IMR-90 (cell line): ENCODE data around the gene AZU1. TPM values are rescaled to one million over a fixed set of nuclear protein-coding genes. Genes with fewer than 3 reads are reported as not detected.

Experiments
- ATAC-seq: fragments of 200-7000 bp; cut with Tn5 transposase; 2 replicates; pipeline ENCODE4 v1.9.1; 2020; ENCODE audit warnings: low read depth, mild to moderate bottlenecking, moderate library complexity
- BruUV-seq: library from RNA; stranded (reverse); fragments of 400-500 nt; replicated peaks from 2 replicates; lab custom pipeline; 2021; lab: Mats Ljungman, UMichigan
- CTCF ChIA-PET: fragments of 300-600 bp; formaldehyde crosslinking; extraction: SDS; loops from one replicate; lab custom pipeline; 2021; ENCODE audit warnings: antibody characterized with exemption; lab: Yijun Ruan, JAX
- POLR2A ChIA-PET: fragments of 300-600 bp; sonication (Branson Sonifier 250); formaldehyde crosslinking; loops from one replicate; lab custom pipeline; 2022; ENCODE audit warnings: antibody characterized with exemption; ENCODE audit not compliant: unreplicated experiment; lab: Charles Lee
- DNase-seq: peaks from one replicate; pipeline ENCODE4 v3.0.0; 2013
- H2AFZ ChIP-seq: replicated peaks from 2 replicates; pipeline ENCODE3; 2013; ENCODE audit warnings: low read length, mild to moderate bottlenecking; ENCODE audit not compliant: poor library complexity
- H2AK5ac ChIP-seq: 2 replicates; pipeline ENCODE4 v1.6.1; 2013; ENCODE audit warnings: low read depth, low read length, inconsistent platforms
- H2AK9ac ChIP-seq: replicated peaks from 2 replicates; pipeline ENCODE3; 2013; ENCODE audit warnings: mild to moderate bottlenecking, low read depth, low read length, moderate library complexity; ENCODE audit not compliant: poor library complexity
- H2BK120ac ChIP-seq: 2 replicates; pipeline ENCODE4 v1.6.1; 2013; ENCODE audit warnings: low read depth, low read length, inconsistent platforms
- H2BK15ac ChIP-seq: 3 replicates; pipeline ENCODE4 v1.6.1; 2013; ENCODE audit warnings: low read depth, low read length, inconsistent platforms
- H2BK20ac ChIP-seq: 2 replicates; pipeline ENCODE4 v1.6.1; 2013; ENCODE audit warnings: low read depth, mild to moderate bottlenecking, inconsistent platforms, low read length, moderate library complexity
- H2BK5ac ChIP-seq: 2 replicates; pipeline ENCODE4 v1.6.1; 2013; ENCODE audit warnings: mild to moderate bottlenecking, low read depth, low read length, inconsistent platforms; ENCODE audit not compliant: poor library complexity, severe bottlenecking
- H3K14ac ChIP-seq: replicated peaks from 2 replicates; pipeline ENCODE4 v1.6.1; 2013; ENCODE audit warnings: low read depth, low read length, inconsistent platforms
- H3K18ac ChIP-seq: 2 replicates; pipeline ENCODE4 v1.6.1; 2013; ENCODE audit warnings: low read depth, low read length, control low read depth
- H3K23ac ChIP-seq: 2 replicates; pipeline ENCODE4 v1.6.1; 2013; ENCODE audit warnings: low read depth, low read length, inconsistent platforms
- H3K27ac ChIP-seq: 2 replicates; pipeline ENCODE4 v1.5.1; 2013; ENCODE audit warnings: mild to moderate bottlenecking, control low read depth, low read length; ENCODE audit not compliant: insufficient read depth
- H3K27me3 ChIP-seq: 2 replicates; pipeline ENCODE4 v1.6.1; 2013; ENCODE audit warnings: low read length; ENCODE audit not compliant: control insufficient read depth, insufficient read depth
- H3K36me3 ChIP-seq: 2 replicates; pipeline ENCODE4 v1.6.1; 2013; ENCODE audit warnings: low read length, mixed read lengths; ENCODE audit not compliant: control insufficient read depth, insufficient read depth
- H3K4ac ChIP-seq: 2 replicates; pipeline ENCODE4 v1.6.1; 2013; ENCODE audit warnings: low read depth, low read length, inconsistent platforms
- H3K4me1 ChIP-seq: 2 replicates; pipeline ENCODE4 v1.6.1; 2013; ENCODE audit warnings: low read length, mixed read lengths; ENCODE audit not compliant: control insufficient read depth, insufficient read depth
- H3K4me2 ChIP-seq: 2 replicates; pipeline ENCODE4 v1.6.1; 2013; ENCODE audit warnings: low read depth, mild to moderate bottlenecking, control low read depth, low read length, moderate library complexity
- H3K4me3 ChIP-seq: 2 replicates; pipeline ENCODE4 v1.5.1; 2013; ENCODE audit warnings: low read depth, mild to moderate bottlenecking, control low read depth, low read length, moderate library complexity; ENCODE audit not compliant: insufficient read depth
- H3K56ac ChIP-seq: 2 replicates; pipeline ENCODE4 v1.6.1; 2013; ENCODE audit warnings: low read length, inconsistent platforms; ENCODE audit not compliant: insufficient read depth; ENCODE audit errors: extremely low read depth
- H3K79me1 ChIP-seq, 2 experiments: 2 replicates each; pipeline ENCODE4 v1.6.1; 2013; ENCODE audit warnings: low read length in 2 of 2, inconsistent platforms in 1 of 2, low read depth in 1 of 2
- H3K9ac ChIP-seq: 2 replicates; pipeline ENCODE4 v1.6.1; 2013; ENCODE audit warnings: low read depth, low read length, control low read depth
- H3K9me1 ChIP-seq: 2 replicates; pipeline ENCODE4 v1.6.1; 2013; ENCODE audit warnings: low read length, inconsistent platforms; ENCODE audit not compliant: insufficient read depth
- H3K9me3 ChIP-seq: 2 replicates; pipeline ENCODE4 v1.6.1; 2013; ENCODE audit warnings: low read length; ENCODE audit not compliant: control insufficient read depth, insufficient read depth
- H4K20me1 ChIP-seq: 2 replicates; pipeline ENCODE4 v1.6.1; 2013; ENCODE audit warnings: low read length, inconsistent platforms; ENCODE audit not compliant: insufficient read depth
- H4K5ac ChIP-seq: 2 replicates; pipeline ENCODE4 v1.6.1; 2013; ENCODE audit warnings: mild to moderate bottlenecking, low read depth, low read length, control low read depth
- H4K8ac ChIP-seq, 2 experiments: 2 replicates each; pipeline ENCODE4 v1.6.1; 2013; ENCODE audit warnings: low read depth in 2 of 2, low read length in 2 of 2, control low read depth in 1 of 2, inconsistent platforms in 1 of 2
- H4K91ac ChIP-seq: 2 replicates; pipeline ENCODE4 v1.6.1; 2013; ENCODE audit warnings: low read depth, low read length, inconsistent platforms; ENCODE audit not compliant: insufficient read depth
- BHLHE40 ChIP-seq: fragments of 150-350 bp; IDR thresholded peaks from 2 replicates; pipeline ENCODE4 v1.6.1; 2016; ENCODE audit warnings: mild to moderate bottlenecking, low read depth, low read length
- CEBPB ChIP-seq: IDR thresholded peaks from 2 replicates; pipeline ENCODE4 v1.6.1; 2012; ENCODE audit warnings: low read depth, low read length, improper control_type of control experiment
- CHD1 ChIP-seq: IDR thresholded peaks from 2 replicates; pipeline ENCODE4 v1.6.1; 2012; ENCODE audit warnings: low read depth, low read length, improper control_type of control experiment
- MXI1 ChIP-seq: IDR thresholded peaks from 2 replicates; pipeline ENCODE4 v1.6.1; 2012; ENCODE audit warnings: low read depth, mild to moderate bottlenecking, low read length, moderate library complexity, borderline replicate concordance
- POLR2A ChIP-seq: IDR thresholded peaks from 2 replicates; pipeline ENCODE4 v1.6.1; 2012; ENCODE audit warnings: mild to moderate bottlenecking, low read depth, low read length
- WGBS, 2 experiments: methylation state at CpG; one replicate each; pipeline versions ENCODE4 v1.1.5 to v1.1.7; 2013; ENCODE audit warnings: missing lambda C conversion rate in 2 of 2; ENCODE audit not compliant: insufficient read length in 1 of 2; ENCODE audit errors: extremely low coverage in 2 of 2; 5-methylcytosine and 5-hydroxymethylcytosine counted together
- dilution Hi-C: fragments of 300-500 bp; cut with HindIII; formaldehyde crosslinking; loops from one replicate; pipeline ENCODE4 v1.14.3; 2018; ENCODE audit warnings: low sequenced_read_pairs; ENCODE audit not compliant: unreplicated experiment
- in situ Hi-C: fragments of 300-500 bp; cut with MboI; formaldehyde crosslinking; loops from 3 replicates; pipeline ENCODE4 v1.14.3; 2019; ENCODE audit warnings: low sequenced_read_pairs, inconsistent platforms, mixed read lengths
- intact Hi-C: fragments of 100-400 bp; cut with micrococcal nuclease; formaldehyde crosslinking; loops from 2 replicates; pipeline ENCODE4 v1.10.0; 2022
- polyA plus RNA-seq, 3 experiments: library from polyadenylated mRNA; depleted of rRNA; stranded (reverse); fragments of >200 nt; gene quantifications; 2 replicates each; pipeline ENCODE4 v1.2.3, GENCODE V29; 2012; ENCODE audit warnings: low replicate concordance in 1 of 3
- total RNA-seq: library from RNA; depleted of rRNA; stranded (reverse); fragments of >200 nt; gene quantifications from 2 replicates; pipeline ENCODE4 v1.2.3, GENCODE V29; 2012
- TF ChIP-seq, protein P1 (sequence below): fragments of 150-350 bp; IDR thresholded peaks from 2 replicates; pipeline ENCODE4 v1.6.1; 2017; ENCODE audit warnings: mild to moderate bottlenecking, antibody characterized with exemption, low read length, low read depth

The AZU1 gene
- total and polyA plus RNA-seq, 2 of the 4 experiments (the other 2 are of a cell fraction) = 0.12 TPM; not detected in 1

DNA sequence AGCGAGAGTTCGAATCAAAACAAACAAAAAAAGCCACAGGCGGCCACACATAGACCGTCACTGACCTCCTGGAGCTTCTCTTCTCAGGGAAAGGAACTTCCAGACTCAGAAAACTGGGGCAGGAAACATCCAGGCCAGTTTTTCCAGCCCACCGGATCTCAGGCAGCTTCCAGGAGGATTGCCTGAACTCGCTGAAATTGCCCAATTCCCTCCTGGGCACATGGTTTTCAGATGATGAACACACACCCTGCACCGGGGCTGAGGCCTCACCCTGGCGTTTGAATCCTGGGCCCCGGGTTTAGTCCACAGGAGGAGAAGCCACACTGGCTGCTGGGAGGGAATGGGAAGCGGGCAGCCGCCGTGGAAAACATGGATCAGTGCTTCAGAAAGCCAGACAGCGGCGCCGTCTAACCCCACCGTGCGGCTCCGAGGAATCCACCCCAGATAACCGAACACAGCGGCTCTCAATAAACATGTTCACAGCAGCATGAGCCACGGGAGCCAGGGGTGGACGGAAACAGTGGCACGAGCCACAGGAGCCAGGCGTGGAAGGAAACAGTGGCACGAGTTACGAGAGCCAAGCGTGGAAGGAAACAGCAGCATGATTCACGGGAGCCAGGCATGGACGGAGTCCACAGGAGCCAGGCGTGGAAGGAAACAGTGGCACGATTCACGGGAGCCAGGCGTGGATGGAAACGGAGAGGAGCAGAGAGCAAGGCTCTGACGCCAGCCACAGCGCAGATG, 48.6 kb upstream of the AZU1 start:
- peak overlapping the region; percentile 95; the same call in 2 of the 3 replicates for H2BK15ac ChIP-seq
- peak overlapping the region; percentile 92 for H4K91ac ChIP-seq
- intact Hi-C loops (loop anchor here (5.0 kb wide), 1 partner anchor 203 kb away; the partner anchor contains the start of gene WDR18), in situ Hi-C loops (loop anchor here (5.0 kb wide), 1 partner anchor 143 kb away; no protein-coding TSS in a partner anchor), dilution Hi-C loops (no loop called here)
- no peaks in the 10 kb centered on the region for H3K27me3 ChIP-seq
- H3K4me3 ChIP-seq = no peak overlapping the region
- H3K14ac ChIP-seq = peak overlapping the region; percentile 82
- peaks cover 3% of the 10 kb centered on the region; the same call in 1 of the 2 replicates for H4K20me1 ChIP-seq
- H3K9me3 ChIP-seq = no peaks in the 10 kb centered on the region
- ChIA-PET CTCF (no interaction called here), POLR2A (no interaction called here)
- peak overlapping the region; percentile 100 for H2AK5ac ChIP-seq
- H3K4me1 ChIP-seq = peaks cover 19% of the 10 kb centered on the region
- no TSS peak for BruUV-seq
- H3K79me1 ChIP-seq = peaks cover 2 to 31% of the 10 kb centered on the region in 2 experiments; a peak in 2 of 4 replicates
- H3K4me2 ChIP-seq = no peak overlapping the region
- DNase-seq = peak; percentile 94
- TF ChIP-seq, protein P1, sequence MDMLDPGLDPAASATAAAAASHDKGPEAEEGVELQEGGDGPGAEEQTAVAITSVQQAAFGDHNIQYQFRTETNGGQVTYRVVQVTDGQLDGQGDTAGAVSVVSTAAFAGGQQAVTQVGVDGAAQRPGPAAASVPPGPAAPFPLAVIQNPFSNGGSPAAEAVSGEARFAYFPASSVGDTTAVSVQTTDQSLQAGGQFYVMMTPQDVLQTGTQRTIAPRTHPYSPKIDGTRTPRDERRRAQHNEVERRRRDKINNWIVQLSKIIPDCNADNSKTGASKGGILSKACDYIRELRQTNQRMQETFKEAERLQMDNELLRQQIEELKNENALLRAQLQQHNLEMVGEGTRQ = peak; percentile 72
- TF ChIP-seq CEBPB (peak; percentile 98), BHLHE40 (peak; percentile 23; the same call in 1 of the 2 replicates), POLR2A (no peak), MXI1 (peak; percentile 85), CHD1 (no peak)
- peak overlapping the region; percentile 98 for H2BK120ac ChIP-seq
- H3K4ac ChIP-seq = peak overlapping the region; percentile 99
- H3K56ac ChIP-seq = peak overlapping the region; percentile 32
- H2AFZ ChIP-seq = peak overlapping the region; percentile 89
- H3K18ac ChIP-seq = peak overlapping the region; percentile 49
- peak overlapping the region; percentile 89 to 91 for H4K8ac ChIP-seq
- H2BK20ac ChIP-seq = peak overlapping the region; percentile 92
- peak overlapping the region; percentile 98 for H2AK9ac ChIP-seq
- H3K36me3 ChIP-seq = no peaks in the 10 kb centered on the region
- H3K23ac ChIP-seq = peak overlapping the region; percentile 59; the same call in 1 of the 2 replicates
- H3K27ac ChIP-seq = peak overlapping the region; percentile 83
- WGBS, 2 experiments = 68% methylated on average over 27 of the region's 36 CpGs; no CpG with 5 or more reads in 1 of the 2 experiments
- peak overlapping the region; percentile 66 for H4K5ac ChIP-seq
- H2BK5ac ChIP-seq = peak overlapping the region; percentile 88
- peak; percentile 85 for ATAC-seq
- H3K9ac ChIP-seq = peak overlapping the region; percentile 29
- peaks cover 15% of the 10 kb centered on the region for H3K9me1 ChIP-seq
